ENCODE measurements around the gene CERS4. TPM values are rescaled to one million over a fixed set of nuclear protein-coding genes. Genes with fewer than 3 reads are reported as not detected.

The CERS4 gene
- total and polyA plus RNA-seq, 2 donors (not counting 3 experiments of a cell fraction or from before 2014, with no cell fraction given), result 4.9 to 7.7 TPM

DNA sequence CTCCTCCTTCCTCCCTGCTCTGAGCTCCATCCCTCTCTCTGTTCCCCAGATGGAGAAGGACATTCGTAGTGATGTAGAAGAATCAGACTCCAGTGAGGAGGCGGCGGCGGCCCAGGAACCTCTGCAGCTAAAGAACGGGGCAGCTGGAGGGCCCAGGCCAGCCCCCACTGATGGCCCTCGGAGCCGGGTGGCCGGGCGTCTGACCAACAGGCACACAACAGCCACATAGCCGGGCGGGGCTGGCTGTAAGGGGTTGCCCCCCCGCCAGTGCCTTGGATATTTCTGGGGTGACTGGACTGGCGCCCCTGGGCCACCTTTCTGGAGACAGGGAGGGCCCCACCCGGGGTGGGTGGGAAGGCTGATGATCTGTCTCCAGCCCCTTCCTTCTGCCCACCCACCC lies 52.7 kb downstream of the CERS4 start:
- ChIA-PET CTCF (interaction anchor here (0.7 kb wide), 1 partner anchor 318 kb away, joined by 3 read pairs; the partner anchor contains the start of gene TIMM44), POLR2A (no interaction called here)
- H3K4me3 ChIP-seq (replicated peaks in 1 of 3; ENCODE audit: insufficient read depth in 1 of 3, low read depth in 1 of 3, low read length in 3 of 3), result no peak overlapping the region
- TF ChIP-seq POLR2AphosphoS5 (IDR thresholded peaks at IDR 0.05; ENCODE audit: insufficient read depth, low read depth, low read length) (no peak), FOS (IDR thresholded peaks at IDR 0.05; ENCODE audit: borderline replicate concordance, insufficient read depth, low read length) (no peak), MYC (IDR thresholded peaks at IDR 0.05; ENCODE audit: low read depth, low read length) (no peak), POLR2A (IDR thresholded peaks at IDR 0.05; ENCODE audit: low read depth, low read length) (no peak), JUN (IDR thresholded peaks at IDR 0.05; ENCODE audit: borderline replicate concordance, insufficient read depth, insufficient read length, low read depth) (no peak), EZH2 (IDR thresholded peaks at IDR 0.05; ENCODE audit: borderline replicate concordance, low read depth, low read length, severe bottlenecking) (no peak), GATA2 (IDR thresholded peaks at IDR 0.05; ENCODE audit: insufficient read depth, insufficient read length, low read depth, low read length) (no peak)
- TF ChIP-seq, protein P1, sequence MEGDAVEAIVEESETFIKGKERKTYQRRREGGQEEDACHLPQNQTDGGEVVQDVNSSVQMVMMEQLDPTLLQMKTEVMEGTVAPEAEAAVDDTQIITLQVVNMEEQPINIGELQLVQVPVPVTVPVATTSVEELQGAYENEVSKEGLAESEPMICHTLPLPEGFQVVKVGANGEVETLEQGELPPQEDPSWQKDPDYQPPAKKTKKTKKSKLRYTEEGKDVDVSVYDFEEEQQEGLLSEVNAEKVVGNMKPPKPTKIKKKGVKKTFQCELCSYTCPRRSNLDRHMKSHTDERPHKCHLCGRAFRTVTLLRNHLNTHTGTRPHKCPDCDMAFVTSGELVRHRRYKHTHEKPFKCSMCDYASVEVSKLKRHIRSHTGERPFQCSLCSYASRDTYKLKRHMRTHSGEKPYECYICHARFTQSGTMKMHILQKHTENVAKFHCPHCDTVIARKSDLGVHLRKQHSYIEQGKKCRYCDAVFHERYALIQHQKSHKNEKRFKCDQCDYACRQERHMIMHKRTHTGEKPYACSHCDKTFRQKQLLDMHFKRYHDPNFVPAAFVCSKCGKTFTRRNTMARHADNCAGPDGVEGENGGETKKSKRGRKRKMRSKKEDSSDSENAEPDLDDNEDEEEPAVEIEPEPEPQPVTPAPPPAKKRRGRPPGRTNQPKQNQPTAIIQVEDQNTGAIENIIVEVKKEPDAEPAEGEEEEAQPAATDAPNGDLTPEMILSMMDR (IDR thresholded peaks at IDR 0.05; ENCODE audit: extremely low read depth in 1 of 2, insufficient read depth in 1 of 2, low read depth in 1 of 2, low read length in 2 of 2), result no peak
- TF ChIP-seq, protein P2, sequence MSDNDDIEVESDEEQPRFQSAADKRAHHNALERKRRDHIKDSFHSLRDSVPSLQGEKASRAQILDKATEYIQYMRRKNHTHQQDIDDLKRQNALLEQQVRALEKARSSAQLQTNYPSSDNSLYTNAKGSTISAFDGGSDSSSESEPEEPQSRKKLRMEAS (IDR thresholded peaks at IDR 0.05; ENCODE audit: insufficient read depth, insufficient read length), result no peak
- H3K4me2 ChIP-seq (ENCODE audit: insufficient read depth, low read length), result no peak overlapping the region
- dilution Hi-C loops (cut with MboI; ENCODE audit: extremely low pct_ligation_motif_present, low sequenced_read_pairs), result no loop called here
- intact Hi-C loops (cut with micrococcal nuclease), result loop anchor here (10.0 kb wide), 1 partner anchor 53 kb away; no protein-coding TSS in a partner anchor
- H3K27me3 ChIP-seq (ENCODE audit: control insufficient read depth in 2 of 2, insufficient read depth in 2 of 2, low read length in 2 of 2), result peaks cover 0 to 2% of the 10 kb centered on the region in 2 experiments
- H2AFZ ChIP-seq (ENCODE audit: low read depth, low read length), result no peak overlapping the region
- H3K9me3 ChIP-seq (replicated peaks; ENCODE audit: control insufficient read depth, insufficient read depth, low read length), result no peaks in the 10 kb centered on the region
- no peaks in the 10 kb centered on the region for H3K79me2 ChIP-seq (ENCODE audit: control insufficient read depth, insufficient read depth, low read length)
- no peak for FAIRE-seq
- no peaks in the 10 kb centered on the region for H4K20me1 ChIP-seq (replicated peaks; ENCODE audit: control insufficient read depth, extremely low read depth, insufficient read depth, low read length)
- H3K36me3 ChIP-seq (ENCODE audit: control insufficient read depth in 2 of 2, extremely low read depth in 1 of 2, insufficient read depth in 2 of 2, low read length in 2 of 2), result no peaks in the 10 kb centered on the region
- no peak for DNase-seq (ENCODE audit: low read depth, low spot score)
- no peaks in the 10 kb centered on the region for H3K9me1 ChIP-seq (replicated peaks; ENCODE audit: control insufficient read depth, extremely low read depth, insufficient read depth, low read length)
- no peaks in the 10 kb centered on the region for H3K4me1 ChIP-seq (ENCODE audit: control insufficient read depth, extremely low read depth, insufficient read depth, low read length)
- no peak overlapping the region for H3K9ac ChIP-seq (replicated peaks; ENCODE audit: extremely low read depth, insufficient read depth, low read length)
- BruUV-seq (replicated peaks), result no TSS peak
- no peak overlapping the region for H3K27ac ChIP-seq (ENCODE audit: insufficient read depth, low read depth, low read length)
